ENCODE results near the gene FBL. TPM values are rescaled to one million over a fixed set of nuclear protein-coding genes. Genes with fewer than 3 reads are reported as not detected.
A peak's percentile ranks its signal among the peaks of the same experiment; 100 is the strongest.

FBL gene
- total RNA-seq, 2 experiments from 2014 or later = 901 to 905 TPM

DNA sequence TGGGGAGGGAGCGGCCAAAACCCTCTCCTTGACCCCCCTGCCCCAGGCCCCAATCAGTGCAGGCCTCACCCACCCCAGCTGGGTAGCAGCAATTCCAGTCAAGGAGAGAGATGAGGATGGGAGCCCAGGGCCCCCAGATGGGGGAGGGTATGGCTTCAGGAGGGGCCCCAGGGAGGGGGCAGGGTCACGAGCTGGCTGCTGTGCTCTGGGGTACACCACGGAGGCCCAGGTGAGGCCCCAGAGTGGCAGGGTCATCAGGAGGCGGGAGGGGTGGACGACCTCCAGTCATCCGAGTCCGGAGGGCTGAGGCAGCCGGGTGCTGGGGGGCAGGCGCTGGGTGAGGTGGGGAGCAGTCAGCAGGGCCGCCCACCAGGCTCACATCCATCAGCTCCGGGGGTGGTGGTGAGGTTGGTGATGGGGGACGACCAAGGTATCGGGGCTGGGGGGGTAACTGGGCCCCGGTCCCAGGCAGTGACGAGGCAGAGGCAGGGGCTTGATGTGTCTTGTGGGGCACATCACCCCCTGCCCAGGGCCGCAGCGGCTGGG is 20.6 kb downstream of the FBL start:
- POLR2A ChIA-PET = interaction anchor here (0.9 to 1.3 kb wide), 3 partner anchors 8 to 20 kb away, joined by 3 to 7 read pairs (median 3); partner anchors contain the start of gene FBL
- peaks cover 29% of the 10 kb centered on the region for H3K36me3 Mint-ChIP-seq (ENCODE audit: low read depth)
- H3K9me3 Mint-ChIP-seq = no peaks in the 10 kb centered on the region
- intact Hi-C loops (cut with micrococcal nuclease) = no loop called here
- H3K27me3 Mint-ChIP-seq = no peaks in the 10 kb centered on the region
- DNase-seq (no peak), ATAC-seq (no peak)
- H3K4me1 Mint-ChIP-seq (ENCODE audit: low read depth) = peaks cover 9% of the 10 kb centered on the region
- no peak overlapping the region for H3K4me3 Mint-ChIP-seq
- TF ChIP-seq, protein P1, sequence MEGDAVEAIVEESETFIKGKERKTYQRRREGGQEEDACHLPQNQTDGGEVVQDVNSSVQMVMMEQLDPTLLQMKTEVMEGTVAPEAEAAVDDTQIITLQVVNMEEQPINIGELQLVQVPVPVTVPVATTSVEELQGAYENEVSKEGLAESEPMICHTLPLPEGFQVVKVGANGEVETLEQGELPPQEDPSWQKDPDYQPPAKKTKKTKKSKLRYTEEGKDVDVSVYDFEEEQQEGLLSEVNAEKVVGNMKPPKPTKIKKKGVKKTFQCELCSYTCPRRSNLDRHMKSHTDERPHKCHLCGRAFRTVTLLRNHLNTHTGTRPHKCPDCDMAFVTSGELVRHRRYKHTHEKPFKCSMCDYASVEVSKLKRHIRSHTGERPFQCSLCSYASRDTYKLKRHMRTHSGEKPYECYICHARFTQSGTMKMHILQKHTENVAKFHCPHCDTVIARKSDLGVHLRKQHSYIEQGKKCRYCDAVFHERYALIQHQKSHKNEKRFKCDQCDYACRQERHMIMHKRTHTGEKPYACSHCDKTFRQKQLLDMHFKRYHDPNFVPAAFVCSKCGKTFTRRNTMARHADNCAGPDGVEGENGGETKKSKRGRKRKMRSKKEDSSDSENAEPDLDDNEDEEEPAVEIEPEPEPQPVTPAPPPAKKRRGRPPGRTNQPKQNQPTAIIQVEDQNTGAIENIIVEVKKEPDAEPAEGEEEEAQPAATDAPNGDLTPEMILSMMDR (IDR thresholded peaks at IDR 0.05) = no peak
- CTCF ChIA-PET = interaction anchor here (0.9 to 4.7 kb wide), 2 partner anchors 18 to 33 kb away, joined by 3 to 30 read pairs; no protein-coding TSS in a partner anchor
- no peak overlapping the region for H3K27ac Mint-ChIP-seq

DNA sequence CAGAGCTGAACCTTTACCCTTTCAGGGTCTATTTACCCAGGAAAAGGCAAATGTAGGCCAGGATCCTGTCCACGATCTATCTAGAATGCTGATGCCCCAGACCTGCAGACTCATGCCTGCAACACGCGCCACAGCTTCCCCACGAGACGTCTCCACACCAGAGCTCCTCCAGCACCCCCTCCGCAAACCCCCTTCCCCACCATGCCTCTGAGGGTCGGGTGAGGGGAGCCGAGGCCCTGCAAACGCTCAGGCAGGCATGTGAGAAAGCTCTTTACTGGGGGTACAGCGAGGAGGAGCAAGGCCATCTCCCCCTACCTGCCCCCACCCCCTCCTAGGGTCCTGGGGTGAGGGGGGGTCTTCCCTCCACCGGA is 21.1 kb downstream of the FBL start:
- Mint-ChIP-seq H3K4me3 (no peak overlapping the region), H3K27ac (no peak overlapping the region)

DNA sequence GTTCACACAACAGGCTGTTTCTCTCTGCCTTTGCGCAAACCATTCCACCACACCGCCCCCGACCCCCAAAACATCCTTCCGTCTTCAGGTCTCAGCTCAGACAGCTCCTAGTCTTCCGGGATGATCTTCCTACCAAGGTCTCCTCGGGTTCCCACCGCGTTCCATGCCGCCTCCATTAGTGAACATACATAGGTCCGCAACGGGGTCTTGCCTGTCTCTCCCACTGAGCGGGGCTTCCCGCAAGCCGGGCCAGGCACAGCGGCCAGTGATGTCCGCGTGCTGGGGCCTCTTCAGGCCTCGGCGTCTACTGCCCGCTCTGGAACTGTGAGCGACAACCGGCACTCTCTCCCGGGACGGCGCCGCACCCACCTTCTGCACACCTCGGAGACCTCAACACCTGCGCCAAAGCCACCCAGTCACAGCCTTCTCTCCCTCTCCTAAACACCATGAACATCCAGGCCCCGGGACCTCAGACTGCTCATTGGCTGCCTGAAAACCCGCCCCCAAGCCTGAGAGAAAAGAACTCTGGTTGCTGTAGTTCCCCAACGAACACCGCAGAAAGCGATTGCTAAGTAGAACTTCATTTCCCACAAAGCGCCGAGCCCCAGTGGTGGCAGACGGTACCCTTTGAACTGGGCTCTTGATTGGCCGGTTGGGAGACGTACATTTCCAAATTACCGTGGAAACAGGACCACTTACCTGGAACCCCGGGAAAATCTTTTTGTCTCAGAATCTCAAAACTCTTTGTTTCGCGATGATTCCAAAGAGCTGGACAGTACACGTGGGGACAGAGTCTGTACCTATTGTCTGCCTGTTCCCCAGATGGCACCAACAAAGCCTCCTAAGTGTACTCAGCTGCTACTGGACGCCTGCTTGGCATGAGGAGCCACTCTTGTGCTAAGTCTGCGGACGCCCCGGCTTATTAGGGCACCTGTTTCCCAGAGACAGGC is 21.8 kb downstream of the FBL start:
- DNase-seq (peak; percentile 94), ATAC-seq (peak; percentile 99)
- TF ChIP-seq, protein P1 (IDR thresholded peaks at IDR 0.05) = no peak
- Mint-ChIP-seq H3K4me1 (ENCODE audit: low read depth) (peaks cover 9% of the 10 kb centered on the region), H3K27ac (no peak overlapping the region), H3K9me3 (no peaks in the 10 kb centered on the region), H3K36me3 (ENCODE audit: low read depth) (peaks cover 18% of the 10 kb centered on the region), H3K27me3 (no peaks in the 10 kb centered on the region), H3K4me3 (no peak overlapping the region)
- intact Hi-C loops (cut with micrococcal nuclease) = no loop called here
- ChIA-PET POLR2A (interaction anchor here (0.7 to 1.3 kb wide), 5 partner anchors 9 to 22 kb away, joined by 3 to 7 read pairs (median 3); partner anchors contain the start of genes DYRK1B and FBL), CTCF (interaction anchor here (0.8 to 1.6 kb wide), 3 partner anchors 10 to 32 kb away, joined by 3 to 7 read pairs (median 3); no protein-coding TSS in a partner anchor)

More for the DNA sequence above, 21.1 kb downstream of the FBL start:
- peaks cover 24% of the 10 kb centered on the region for H3K36me3 Mint-ChIP-seq (ENCODE audit: low read depth)
- H3K4me1 Mint-ChIP-seq (ENCODE audit: low read depth) = peaks cover 9% of the 10 kb centered on the region
- DNase-seq = no peak
- ATAC-seq = no peak
- ChIA-PET POLR2A (interaction anchor here (0.7 to 1.3 kb wide), 4 partner anchors 8 to 21 kb away, joined by 3 to 7 read pairs (median 3); partner anchors contain the start of gene FBL), CTCF (interaction anchor here (0.8 to 0.9 kb wide), 2 partner anchors 19 to 32 kb away, joined by 3 to 7 read pairs; no protein-coding TSS in a partner anchor)
- no peaks in the 10 kb centered on the region for H3K9me3 Mint-ChIP-seq
- H3K27me3 Mint-ChIP-seq = no peaks in the 10 kb centered on the region
- intact Hi-C loops (cut with micrococcal nuclease) = no loop called here
- TF ChIP-seq, protein P1 (IDR thresholded peaks at IDR 0.05) = no peak

- no peak for DNase-seq
- Mint-ChIP-seq H3K27me3 (no peaks in the 10 kb centered on the region), H3K9me3 (no peaks in the 10 kb centered on the region), H3K27ac (no peak overlapping the region), H3K4me1 (ENCODE audit: low read depth) (peaks cover 10% of the 10 kb centered on the region), H3K36me3 (ENCODE audit: low read depth) (peaks cover 13% of the 10 kb centered on the region), H3K4me3 (no peak overlapping the region)
- no peak for ATAC-seq
- ChIA-PET CTCF (interaction anchor here (1.6 kb wide), 1 partner anchor 9 kb away, joined by 3 read pairs; no protein-coding TSS in a partner anchor), POLR2A (interaction anchor here (1.0 kb wide), 1 partner anchor 10 kb away, joined by 3 read pairs; the partner anchor contains the start of gene DYRK1B)
- TF ChIP-seq, protein P1 (IDR thresholded peaks at IDR 0.05) = no peak
- intact Hi-C loops (cut with micrococcal nuclease) = no loop called here
Observed at GRCh38 chr19:39823686-39824085, 22.5 kb downstream of the FBL start.
